Measurements from ENCODE around the gene SLC39A1.

Gene SLC39A1

DNA sequence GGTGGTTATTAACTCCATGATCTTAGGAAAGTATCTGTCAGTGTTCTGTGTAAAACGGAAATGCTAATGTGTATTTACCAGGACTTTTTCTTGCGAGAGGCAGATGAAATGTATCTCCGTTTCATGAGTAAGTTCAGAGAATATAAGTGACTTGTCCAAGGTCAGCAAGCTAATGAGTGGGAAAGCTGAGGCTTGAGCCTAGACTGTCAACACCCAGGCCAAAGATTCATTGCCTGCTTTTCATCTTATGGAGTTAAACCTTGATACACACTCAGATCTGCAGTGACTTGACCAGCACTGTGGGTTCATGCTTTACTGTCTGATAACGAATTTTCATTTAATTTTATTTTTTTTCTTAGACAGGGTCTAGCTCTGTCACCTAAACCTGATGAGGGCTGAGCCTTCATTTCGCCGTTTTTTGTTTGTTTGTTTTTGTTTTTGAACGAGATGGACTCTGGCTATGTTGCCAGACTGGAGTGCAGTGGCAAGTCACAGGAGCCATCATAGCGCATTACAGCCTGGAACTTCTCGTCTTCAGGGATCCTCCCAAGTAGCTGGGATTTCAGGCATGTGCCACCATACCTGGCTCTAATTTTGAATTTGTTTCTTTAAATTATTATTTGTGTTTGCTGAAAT lies 15.1 kb upstream of the SLC39A1 start:
- TF ChIP-seq, protein P1, sequence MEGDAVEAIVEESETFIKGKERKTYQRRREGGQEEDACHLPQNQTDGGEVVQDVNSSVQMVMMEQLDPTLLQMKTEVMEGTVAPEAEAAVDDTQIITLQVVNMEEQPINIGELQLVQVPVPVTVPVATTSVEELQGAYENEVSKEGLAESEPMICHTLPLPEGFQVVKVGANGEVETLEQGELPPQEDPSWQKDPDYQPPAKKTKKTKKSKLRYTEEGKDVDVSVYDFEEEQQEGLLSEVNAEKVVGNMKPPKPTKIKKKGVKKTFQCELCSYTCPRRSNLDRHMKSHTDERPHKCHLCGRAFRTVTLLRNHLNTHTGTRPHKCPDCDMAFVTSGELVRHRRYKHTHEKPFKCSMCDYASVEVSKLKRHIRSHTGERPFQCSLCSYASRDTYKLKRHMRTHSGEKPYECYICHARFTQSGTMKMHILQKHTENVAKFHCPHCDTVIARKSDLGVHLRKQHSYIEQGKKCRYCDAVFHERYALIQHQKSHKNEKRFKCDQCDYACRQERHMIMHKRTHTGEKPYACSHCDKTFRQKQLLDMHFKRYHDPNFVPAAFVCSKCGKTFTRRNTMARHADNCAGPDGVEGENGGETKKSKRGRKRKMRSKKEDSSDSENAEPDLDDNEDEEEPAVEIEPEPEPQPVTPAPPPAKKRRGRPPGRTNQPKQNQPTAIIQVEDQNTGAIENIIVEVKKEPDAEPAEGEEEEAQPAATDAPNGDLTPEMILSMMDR (IDR thresholded peaks at IDR 0.05), result no peak

- TF ChIP-seq, protein P1 (IDR thresholded peaks at IDR 0.05), result no peak
Measured at GRCh38 chr1:153977250-153978240, 14.2 kb upstream of the SLC39A1 start, which contains the start of gene JTB. Gene JTB, minus strand, starts transcription at chr1:153977674. Its CDS starts 422 bp downstream, at chr1:153977252.

DNA sequence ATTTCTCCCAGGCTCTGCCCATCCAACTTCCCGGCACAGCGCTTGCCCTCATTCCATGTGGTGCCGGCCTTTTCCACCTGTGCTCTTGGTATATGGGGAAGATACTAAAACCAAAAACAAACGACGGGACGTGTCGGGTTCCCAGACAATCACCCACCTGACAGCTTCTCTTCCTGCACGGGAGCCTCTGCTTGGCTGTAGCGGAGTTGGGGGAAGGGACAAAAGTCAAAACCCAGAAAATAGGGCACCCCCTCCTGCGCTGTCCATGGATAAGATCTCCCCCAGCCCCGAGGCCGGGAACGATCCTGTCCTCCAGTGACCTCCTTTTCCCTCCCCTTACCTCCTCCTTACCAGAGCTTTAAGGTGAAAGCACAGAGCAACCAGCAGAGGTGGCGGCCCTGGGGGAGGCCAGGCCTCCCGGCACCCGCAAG lies 13.5 kb upstream of the SLC39A1 start:
- TF ChIP-seq, protein P1 (IDR thresholded peaks at IDR 0.05), result no peak

- TF ChIP-seq, protein P1 (IDR thresholded peaks at IDR 0.05), result no peak
Measured at GRCh38 chr1:153973525-153973924, 10.2 kb upstream of the SLC39A1 start.

- TF ChIP-seq, protein P1 (IDR thresholded peaks at IDR 0.05), result no peak
Measured at GRCh38 chr1:153973071-153973470, 9.7 kb upstream of the SLC39A1 start.

GRCh38 chr1:153970346-153970745 lies 7.0 kb upstream of the SLC39A1 start:
- TF ChIP-seq, protein P1 (IDR thresholded peaks at IDR 0.05), result no peak

DNA sequence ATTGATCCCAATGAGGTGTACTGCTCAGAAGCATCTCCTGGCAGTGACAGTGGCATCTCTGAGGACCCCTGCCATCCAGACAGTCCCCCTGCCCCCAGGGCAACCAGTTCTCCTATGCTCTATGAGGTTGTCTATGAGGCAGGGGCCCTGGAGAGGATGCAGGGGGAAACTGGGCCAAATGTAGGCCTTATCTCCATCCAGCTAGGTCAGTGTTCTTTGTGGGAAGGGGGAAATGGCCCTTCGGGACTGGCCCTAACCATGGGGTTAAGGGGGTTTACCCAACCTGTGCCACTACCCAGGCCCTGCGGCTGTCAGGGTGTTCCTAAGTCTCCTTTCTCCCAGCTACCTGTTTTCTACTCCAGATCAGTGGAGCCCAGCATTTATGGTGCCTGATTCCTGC lies 5.6 kb upstream of the SLC39A1 start:
- TF ChIP-seq, protein P1 (IDR thresholded peaks at IDR 0.05), result no peak
